ENCODE measurements around the gene ZNF462. TPM values are rescaled to one million over a fixed set of nuclear protein-coding genes. Genes with fewer than 3 reads are reported as not detected.

The ZNF462 gene
- total and polyA plus RNA-seq, 2 experiments from 2014 or later: 40.0 to 101 TPM

DNA sequence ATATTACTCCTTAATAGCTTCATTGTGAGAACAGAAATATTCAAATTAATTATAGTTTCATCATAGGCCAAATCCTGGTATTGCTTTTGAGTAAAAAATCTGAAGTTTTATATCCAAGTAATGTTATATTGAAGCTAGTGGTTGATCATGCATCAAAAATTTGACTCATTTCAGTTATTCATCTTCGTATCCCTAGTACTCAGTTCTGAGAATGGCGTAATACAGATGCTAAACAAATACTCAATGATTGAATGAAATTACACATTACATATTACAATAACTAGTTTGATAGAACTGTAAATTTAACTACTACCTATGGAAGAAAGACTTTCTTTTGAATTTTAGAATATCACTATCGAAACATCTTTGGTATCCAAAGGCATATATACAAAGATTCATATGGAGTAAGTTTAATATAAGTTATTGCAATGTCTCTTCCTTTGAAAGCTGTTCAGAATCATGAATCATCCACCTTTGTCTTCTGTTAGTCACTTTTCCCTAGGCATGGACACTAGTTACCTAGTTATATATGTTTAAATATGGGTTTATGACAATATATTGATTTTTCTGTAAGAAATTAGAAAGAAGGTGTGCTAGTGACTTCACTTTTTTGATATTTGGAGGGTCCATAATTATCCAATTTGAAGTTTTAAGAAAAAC, 5.0 kb upstream of the ZNF462 start (continued):
- TF ChIP-seq, protein P1, sequence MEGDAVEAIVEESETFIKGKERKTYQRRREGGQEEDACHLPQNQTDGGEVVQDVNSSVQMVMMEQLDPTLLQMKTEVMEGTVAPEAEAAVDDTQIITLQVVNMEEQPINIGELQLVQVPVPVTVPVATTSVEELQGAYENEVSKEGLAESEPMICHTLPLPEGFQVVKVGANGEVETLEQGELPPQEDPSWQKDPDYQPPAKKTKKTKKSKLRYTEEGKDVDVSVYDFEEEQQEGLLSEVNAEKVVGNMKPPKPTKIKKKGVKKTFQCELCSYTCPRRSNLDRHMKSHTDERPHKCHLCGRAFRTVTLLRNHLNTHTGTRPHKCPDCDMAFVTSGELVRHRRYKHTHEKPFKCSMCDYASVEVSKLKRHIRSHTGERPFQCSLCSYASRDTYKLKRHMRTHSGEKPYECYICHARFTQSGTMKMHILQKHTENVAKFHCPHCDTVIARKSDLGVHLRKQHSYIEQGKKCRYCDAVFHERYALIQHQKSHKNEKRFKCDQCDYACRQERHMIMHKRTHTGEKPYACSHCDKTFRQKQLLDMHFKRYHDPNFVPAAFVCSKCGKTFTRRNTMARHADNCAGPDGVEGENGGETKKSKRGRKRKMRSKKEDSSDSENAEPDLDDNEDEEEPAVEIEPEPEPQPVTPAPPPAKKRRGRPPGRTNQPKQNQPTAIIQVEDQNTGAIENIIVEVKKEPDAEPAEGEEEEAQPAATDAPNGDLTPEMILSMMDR (conservative IDR thresholded peaks at IDR 0.05; ENCODE audit: low read depth in 2 of 2): no peak

DNA sequence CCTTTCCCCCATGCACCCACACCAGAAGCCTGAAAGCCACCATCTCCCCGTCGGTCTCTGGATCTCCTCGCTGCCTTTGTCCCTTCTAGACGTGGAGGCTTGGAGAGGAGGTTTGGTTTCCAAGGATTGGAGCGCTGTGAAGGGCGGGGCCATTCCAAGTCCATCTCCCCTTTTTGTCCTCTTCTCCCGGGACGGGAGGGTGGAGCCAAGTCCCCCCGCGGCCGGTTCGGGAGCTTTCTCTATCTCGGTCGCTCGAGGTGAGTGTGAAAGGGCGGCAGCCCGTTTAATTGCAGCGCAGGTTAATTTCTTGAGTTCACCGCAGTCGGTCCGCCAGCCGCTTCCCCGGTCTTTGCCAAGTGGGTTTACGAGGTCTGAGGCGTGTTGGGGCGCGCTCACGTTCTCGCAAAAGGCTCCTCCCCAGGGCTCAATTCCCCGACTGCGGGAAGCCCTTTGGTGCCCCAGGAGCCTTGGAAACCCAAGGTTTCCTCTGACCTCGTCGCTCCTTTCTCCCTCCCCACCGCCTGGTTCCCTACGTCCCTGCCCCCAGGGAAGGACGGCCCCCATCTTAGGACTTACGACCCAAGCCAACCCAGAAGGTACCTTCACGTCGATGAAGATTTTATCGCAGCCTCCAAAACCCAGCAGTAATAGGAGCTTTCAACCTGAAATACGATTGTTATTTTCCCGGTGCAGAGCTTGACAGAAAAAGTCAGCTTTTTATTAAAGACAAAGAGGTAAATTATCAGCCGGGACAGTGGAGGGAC, 2.8 kb upstream of the ZNF462 start:
- H3K27me3 Mint-ChIP-seq (ENCODE audit: insufficient read depth, low read depth, poor library complexity): peaks cover 25% of the 10 kb centered on the region
- H3K36me3 Mint-ChIP-seq (ENCODE audit: low read depth): peaks cover 26% of the 10 kb centered on the region
- Histone ChIP-seq H2AFZ (peak overlapping the region; percentile 15; the same call in 1 of the 2 replicates), H3K9me2 (ENCODE audit: insufficient read depth) (no peaks in the 10 kb centered on the region), H3K27ac (ENCODE audit: low read depth) (peak overlapping the region; percentile 98), H3K79me2 (replicated peaks; ENCODE audit: insufficient read depth) (peaks cover 45% of the 10 kb centered on the region), H3K36me3 (ENCODE audit: insufficient read depth) (no peaks in the 10 kb centered on the region), H3K27me3 (ENCODE audit: insufficient read depth) (no peaks in the 10 kb centered on the region), H3K4me3 (peak overlapping the region; percentile 87), H4K20me1 (replicated peaks; ENCODE audit: insufficient read depth) (no peaks in the 10 kb centered on the region), H3F3A (replicated peaks; ENCODE audit: low read depth) (peaks cover 4% of the 10 kb centered on the region; the same call in 1 of the 2 replicates), H3K4me1 (ENCODE audit: insufficient read depth) (peaks cover 18% of the 10 kb centered on the region), H3K4me2 (peak overlapping the region; percentile 94)
- TF ChIP-seq ZNF462 (CRISPR knock-in tag; IDR thresholded peaks at IDR 0.05) (peak; percentile 72; the same call in 1 of the 2 replicates), REST (IDR thresholded peaks at IDR 0.05; ENCODE audit: unreplicated experiment) (peak; percentile 7), POLR2AphosphoS5 (IDR thresholded peaks at IDR 0.05; ENCODE audit: low read depth) (peak; percentile 79), ETS1 (IDR thresholded peaks at IDR 0.05) (no peak), EZH2phosphoT487 (IDR thresholded peaks at IDR 0.05; ENCODE audit: unreplicated experiment) (no peak)
- TF ChIP-seq, protein P1 (conservative IDR thresholded peaks at IDR 0.05; ENCODE audit: low read depth in 2 of 2): no peak
- peaks cover 20% of the 10 kb centered on the region; the same call in 2 of the 3 replicates for H3K4me1 Mint-ChIP-seq
- peak overlapping the region; percentile 95 for H3K4me3 Mint-ChIP-seq
- DNase-seq (ENCODE audit: low spot score): peak; percentile 90
- no peaks in the 10 kb centered on the region; the same call in none of the 3 replicates for H3K9me3 Mint-ChIP-seq
- H3K27ac Mint-ChIP-seq: peak overlapping the region; percentile 93
- peak; percentile 44 for ATAC-seq
